BE2C (cell line): ENCODE results near the gene CUL3.

Source experiments
- DNase-seq: peaks from one replicate; pipeline ENCODE4 v3.0.0-alpha.2; 2020
- H3K27me3 ChIP-seq: fragments of 250-450 bp; sonication (Bioruptor Pico); 2 replicates; pipeline ENCODE4 v1.5.1; 2020; ENCODE audit warnings: mild to moderate bottlenecking
- H3K36me3 ChIP-seq: fragments of 250-450 bp; sonication (Bioruptor Pico); 2 replicates; pipeline ENCODE4 v1.5.1; 2020; ENCODE audit warnings: mild to moderate bottlenecking
- H3K4me1 ChIP-seq: fragments of 250-450 bp; sonication (Bioruptor Pico); 2 replicates; pipeline ENCODE4 v1.5.1; 2020
- H3K4me3 ChIP-seq: 2 replicates; pipeline ENCODE4 v1.5.1; 2011; ENCODE audit warnings: low read depth, low read length
- H3K9me3 ChIP-seq: fragments of 250-450 bp; sonication (Bioruptor Pico); 2 replicates; pipeline ENCODE4 v1.5.1; 2020
- TF ChIP-seq, protein P1 (sequence below): IDR thresholded peaks from 2 replicates; pipeline ENCODE4 v1.5.1; 2012; ENCODE audit warnings: mild to moderate bottlenecking, low read depth, low read length

CUL3 gene

GRCh38 chr2:224453892-224454291 is 131.3 kb downstream of the CUL3 start:
- H3K36me3 ChIP-seq = no peaks in the 10 kb centered on the region
- H3K27me3 ChIP-seq = no peaks in the 10 kb centered on the region; the same call in 1 of the 2 replicates
- no peak for DNase-seq
- no peaks in the 10 kb centered on the region for H3K9me3 ChIP-seq
- H3K4me3 ChIP-seq = no peak overlapping the region
- TF ChIP-seq, protein P1, sequence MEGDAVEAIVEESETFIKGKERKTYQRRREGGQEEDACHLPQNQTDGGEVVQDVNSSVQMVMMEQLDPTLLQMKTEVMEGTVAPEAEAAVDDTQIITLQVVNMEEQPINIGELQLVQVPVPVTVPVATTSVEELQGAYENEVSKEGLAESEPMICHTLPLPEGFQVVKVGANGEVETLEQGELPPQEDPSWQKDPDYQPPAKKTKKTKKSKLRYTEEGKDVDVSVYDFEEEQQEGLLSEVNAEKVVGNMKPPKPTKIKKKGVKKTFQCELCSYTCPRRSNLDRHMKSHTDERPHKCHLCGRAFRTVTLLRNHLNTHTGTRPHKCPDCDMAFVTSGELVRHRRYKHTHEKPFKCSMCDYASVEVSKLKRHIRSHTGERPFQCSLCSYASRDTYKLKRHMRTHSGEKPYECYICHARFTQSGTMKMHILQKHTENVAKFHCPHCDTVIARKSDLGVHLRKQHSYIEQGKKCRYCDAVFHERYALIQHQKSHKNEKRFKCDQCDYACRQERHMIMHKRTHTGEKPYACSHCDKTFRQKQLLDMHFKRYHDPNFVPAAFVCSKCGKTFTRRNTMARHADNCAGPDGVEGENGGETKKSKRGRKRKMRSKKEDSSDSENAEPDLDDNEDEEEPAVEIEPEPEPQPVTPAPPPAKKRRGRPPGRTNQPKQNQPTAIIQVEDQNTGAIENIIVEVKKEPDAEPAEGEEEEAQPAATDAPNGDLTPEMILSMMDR = no peak
- no peaks in the 10 kb centered on the region for H3K4me1 ChIP-seq

GRCh38 chr2:224449212-224450147 is 135.7 kb downstream of the CUL3 start:
- no peaks in the 10 kb centered on the region for H3K9me3 ChIP-seq
- no peak overlapping the region for H3K4me3 ChIP-seq
- H3K27me3 ChIP-seq = no peaks in the 10 kb centered on the region; the same call in 1 of the 2 replicates
- no peak for DNase-seq
- H3K36me3 ChIP-seq = no peaks in the 10 kb centered on the region
- TF ChIP-seq, protein P1 = peak; percentile 84
- H3K4me1 ChIP-seq = no peaks in the 10 kb centered on the region

- H3K4me1 ChIP-seq = no peaks in the 10 kb centered on the region
- no peaks in the 10 kb centered on the region for H3K9me3 ChIP-seq
- no peak overlapping the region for H3K4me3 ChIP-seq
- no peak for DNase-seq
- no peaks in the 10 kb centered on the region; the same call in 1 of the 2 replicates for H3K27me3 ChIP-seq
- TF ChIP-seq, protein P1 = no peak
- H3K36me3 ChIP-seq = no peaks in the 10 kb centered on the region
Observed at GRCh38 chr2:224448236-224448635, 136.9 kb downstream of the CUL3 start.

DNA sequence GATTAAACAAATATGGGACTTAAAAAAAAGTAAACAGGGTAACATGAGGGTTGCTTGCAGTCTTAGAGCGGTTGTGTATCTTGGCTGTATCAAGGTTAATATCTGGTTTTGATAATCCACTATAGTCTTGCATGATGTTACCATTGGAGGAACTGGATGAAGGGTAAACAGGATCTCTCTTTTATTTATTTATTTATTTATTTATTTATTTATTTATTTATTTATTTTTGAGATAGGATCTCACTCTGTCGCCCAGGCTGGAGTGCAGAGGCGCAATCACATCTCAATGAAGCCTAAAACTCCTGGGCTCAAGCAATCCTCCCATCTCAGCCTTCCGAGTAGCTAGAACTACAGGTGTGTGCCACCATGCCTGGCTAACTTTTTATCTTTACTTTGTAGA is 140.4 kb downstream of the CUL3 start:
- Histone ChIP-seq H3K9me3 (no peaks in the 10 kb centered on the region), H3K36me3 (no peaks in the 10 kb centered on the region), H3K4me3 (no peak overlapping the region), H3K4me1 (no peaks in the 10 kb centered on the region), H3K27me3 (peaks cover 7% of the 10 kb centered on the region; the same call in 1 of the 2 replicates)
- TF ChIP-seq, protein P1 = no peak
- DNase-seq = no peak

DNA sequence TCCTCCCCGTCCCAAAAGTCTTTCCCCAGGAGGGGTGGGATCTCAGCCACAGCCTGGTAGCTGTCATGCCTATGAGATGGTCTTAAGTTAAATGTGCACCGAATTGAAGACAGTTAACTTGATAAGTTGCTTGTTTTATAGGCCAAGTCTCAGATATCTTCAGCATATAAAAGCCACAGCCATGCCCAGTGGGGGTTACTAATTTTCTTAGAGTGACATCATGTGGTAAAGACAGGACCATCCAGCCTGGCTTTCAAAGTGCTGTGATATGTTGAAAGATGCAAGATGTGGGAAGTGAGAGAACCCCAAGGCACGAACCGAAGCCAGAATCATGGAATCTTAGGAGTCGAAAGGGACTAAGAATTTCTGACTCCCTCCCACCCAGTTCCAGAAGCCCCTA is 141.1 kb downstream of the CUL3 start:
- no peaks in the 10 kb centered on the region for H3K4me1 ChIP-seq
- TF ChIP-seq, protein P1 = no peak
- peaks cover 7% of the 10 kb centered on the region; the same call in 1 of the 2 replicates for H3K27me3 ChIP-seq
- no peaks in the 10 kb centered on the region for H3K9me3 ChIP-seq
- no peak for DNase-seq
- H3K4me3 ChIP-seq = no peak overlapping the region
- H3K36me3 ChIP-seq = no peaks in the 10 kb centered on the region
